T-helper 2 cell (primary cell): ENCODE measurements around the gene CES2.

ENCODE experiments used
- DNase-seq, 5 experiments: peaks; one replicate each; pipeline versions ENCODE4 v3.0.0 to v3.0.0-alpha.2; 2012 to 2022

CES2 gene

DNA sequence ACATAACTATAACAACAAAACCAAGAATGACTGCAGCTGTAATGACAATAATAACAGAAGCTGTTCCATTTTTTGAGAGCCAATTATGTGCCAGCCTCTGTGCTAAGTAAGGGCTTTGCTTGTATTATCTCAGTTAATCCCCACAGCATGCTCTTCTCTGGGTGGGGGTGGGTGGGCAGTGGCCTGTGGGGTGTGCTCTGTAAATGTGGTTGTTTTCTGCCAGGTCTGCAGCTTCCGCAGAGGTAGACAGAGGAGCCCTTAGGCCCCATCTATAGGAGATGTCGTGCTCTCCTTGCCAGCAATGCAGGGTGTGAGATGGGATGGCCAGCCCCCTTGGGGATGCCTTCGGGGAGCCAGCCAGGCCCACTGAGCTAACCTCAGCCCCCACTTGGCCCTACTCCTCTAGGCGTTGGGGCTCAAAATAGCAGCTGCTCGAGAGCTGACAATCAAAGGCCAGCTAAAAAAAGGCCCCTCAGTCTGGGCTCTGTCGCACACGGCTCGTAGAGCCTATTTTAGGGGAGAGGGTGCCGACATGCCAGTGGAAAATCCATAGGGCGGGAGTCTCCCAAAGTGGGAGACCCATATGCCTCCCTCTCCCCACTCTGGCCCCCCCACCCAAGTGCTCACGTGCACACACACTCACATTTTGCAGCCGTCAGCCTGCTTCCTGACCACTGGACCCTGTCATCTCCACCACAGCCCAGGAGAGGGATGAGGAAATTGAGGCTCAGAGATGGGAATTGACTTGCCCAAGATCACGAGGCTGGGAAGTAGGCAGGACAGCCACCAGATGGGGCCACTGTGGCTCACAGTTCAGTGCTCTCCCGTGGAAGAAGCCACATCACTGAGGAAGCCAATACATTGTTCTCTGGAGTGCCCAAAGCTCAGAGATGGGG is 32.4 kb upstream of the CES2 start:
- DNase-seq = no peak

DNA sequence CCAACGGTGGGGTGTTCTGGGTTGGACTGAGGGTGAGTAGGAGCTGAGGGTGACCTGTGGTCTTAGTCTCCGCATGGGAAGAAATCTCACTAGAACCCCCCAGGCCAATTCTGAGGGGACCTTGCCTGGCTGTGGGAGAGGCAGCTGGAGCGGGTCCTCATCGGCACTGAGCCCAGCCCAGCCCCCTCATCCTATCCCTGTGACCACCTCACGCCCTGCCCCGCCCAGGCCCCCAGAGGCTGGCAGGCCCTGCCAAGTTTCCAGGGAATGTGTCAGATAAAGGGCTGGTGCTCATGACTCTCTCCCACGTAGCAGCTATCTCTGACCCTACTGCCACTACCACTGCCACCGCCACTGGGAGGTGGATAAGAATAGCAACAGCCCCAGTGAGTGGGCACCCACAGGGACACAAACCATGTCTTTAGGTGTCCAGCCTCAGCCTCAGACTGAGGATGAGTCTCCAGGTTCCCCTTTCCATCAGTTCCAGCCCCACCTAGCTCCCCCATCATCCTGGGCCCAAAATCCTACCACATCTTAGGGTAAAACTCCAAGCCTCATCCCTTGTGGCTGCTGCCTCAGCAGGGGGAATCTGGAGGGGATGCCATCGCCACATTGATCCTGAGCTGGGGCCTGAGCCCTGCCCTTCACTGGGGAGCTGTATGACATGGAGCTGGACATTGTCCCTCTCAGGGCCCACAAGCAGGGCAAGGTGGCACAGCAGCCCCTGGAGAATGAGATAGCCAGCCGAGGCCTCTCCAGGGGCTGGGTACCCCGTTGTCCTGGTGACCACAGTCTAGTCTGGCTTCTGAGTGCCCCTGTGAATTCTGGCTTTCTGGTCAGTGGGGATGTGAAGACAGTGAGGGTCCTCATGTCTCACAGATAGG is 31.5 kb upstream of the CES2 start:
- no peak for DNase-seq

DNA sequence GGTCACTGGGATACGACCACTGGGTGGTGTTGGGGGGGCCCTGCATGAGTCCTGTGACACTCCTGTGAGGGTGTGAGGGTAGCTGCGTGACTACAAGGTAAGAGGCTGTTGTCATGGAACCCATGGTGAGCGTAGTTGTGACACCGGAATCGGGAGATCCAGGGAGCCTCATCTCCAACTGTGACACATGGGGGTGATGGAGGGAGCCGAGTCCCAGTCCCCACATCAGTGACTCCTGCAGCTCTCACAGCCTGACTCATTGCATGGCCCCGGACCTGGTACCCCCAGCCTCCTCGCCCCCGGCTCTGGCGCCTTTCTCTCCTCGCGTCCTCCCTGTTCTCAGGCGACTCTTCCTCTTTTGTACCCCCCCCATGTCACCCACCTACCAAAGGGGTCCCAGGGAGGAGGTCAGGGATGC is 30.9 kb upstream of the CES2 start:
- no peak for DNase-seq

DNA sequence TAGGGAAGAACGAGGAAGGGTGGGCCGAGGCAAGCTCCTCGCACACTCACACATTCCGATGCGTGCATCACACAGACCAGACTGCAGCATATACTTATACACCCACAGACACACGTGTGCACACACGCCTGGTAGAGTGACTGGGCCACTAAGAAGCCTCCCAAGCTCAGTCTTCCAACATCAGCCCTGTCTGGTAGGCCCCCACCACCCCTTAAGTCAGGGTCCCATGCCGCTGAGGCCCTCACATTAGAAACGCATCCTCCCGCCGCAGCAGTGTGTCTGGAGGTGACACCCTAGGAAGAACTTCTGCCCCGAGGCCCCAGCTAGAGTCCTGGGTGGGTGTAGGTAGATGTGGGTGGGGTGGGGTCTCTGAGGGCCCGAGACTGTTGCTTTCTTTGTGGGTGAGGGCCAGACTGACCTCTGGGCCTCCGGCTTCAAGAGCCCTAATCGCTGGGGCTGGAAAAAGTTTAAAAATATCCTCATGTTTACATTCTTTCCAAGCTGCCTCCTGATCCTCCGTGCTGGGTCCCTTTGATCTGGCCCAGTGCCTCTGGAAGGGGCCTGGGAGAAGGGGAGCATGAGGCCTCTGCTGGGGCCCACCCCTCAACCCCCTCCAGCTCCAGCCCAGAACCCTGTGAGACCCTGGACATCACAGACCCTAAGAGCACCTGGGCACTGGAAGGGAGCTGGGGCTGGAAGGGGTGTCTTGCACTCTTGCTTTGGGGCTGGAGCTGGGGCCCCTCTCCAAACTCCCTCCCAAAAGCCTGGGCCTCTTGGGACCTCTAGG is 30.3 kb upstream of the CES2 start:
- no peak for DNase-seq

DNA sequence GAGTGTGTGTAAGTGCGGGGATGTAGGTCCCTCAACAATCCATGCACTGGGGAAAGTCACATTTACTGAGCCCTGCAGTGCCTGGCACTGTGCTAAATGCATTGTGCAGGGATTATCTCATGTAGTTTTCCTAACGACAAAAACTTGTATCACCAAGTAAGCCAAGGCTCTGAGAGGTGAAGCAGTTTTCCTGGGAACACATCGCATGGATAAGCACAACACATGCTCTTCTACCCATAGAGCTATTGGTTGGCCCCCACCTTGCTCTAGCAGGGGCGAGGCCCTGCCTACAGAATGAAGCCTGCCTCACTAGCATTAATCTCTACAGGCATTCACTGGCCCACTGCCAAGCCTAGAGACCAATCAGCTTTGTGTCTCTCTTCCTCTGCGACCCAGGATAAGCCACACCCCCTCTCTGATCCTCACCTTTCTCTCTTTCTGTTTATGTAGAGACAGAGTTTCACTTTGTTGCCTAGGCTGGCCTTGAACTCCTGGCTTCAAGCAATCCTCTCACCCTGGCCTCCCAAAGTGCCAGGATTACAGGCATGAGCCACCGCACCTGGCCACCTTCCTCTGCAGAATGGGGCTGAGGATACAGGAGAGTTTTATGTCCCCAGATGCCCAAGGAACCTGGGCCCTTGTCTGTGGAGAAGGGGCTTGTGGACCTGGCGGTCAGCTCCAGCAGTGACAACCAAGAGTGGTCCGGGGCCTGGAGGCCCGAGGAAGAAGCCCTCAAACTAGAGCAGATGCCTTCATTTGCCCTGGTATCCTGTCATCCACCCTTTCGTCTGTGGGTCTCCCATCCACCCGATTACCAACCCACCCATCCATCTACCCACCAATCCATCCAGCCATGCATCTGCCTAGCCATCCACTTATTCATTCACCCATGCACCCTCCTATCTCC is 29.4 kb upstream of the CES2 start:
- peak in 2 of 5 experiments; percentile 16 to 78 for DNase-seq

DNA sequence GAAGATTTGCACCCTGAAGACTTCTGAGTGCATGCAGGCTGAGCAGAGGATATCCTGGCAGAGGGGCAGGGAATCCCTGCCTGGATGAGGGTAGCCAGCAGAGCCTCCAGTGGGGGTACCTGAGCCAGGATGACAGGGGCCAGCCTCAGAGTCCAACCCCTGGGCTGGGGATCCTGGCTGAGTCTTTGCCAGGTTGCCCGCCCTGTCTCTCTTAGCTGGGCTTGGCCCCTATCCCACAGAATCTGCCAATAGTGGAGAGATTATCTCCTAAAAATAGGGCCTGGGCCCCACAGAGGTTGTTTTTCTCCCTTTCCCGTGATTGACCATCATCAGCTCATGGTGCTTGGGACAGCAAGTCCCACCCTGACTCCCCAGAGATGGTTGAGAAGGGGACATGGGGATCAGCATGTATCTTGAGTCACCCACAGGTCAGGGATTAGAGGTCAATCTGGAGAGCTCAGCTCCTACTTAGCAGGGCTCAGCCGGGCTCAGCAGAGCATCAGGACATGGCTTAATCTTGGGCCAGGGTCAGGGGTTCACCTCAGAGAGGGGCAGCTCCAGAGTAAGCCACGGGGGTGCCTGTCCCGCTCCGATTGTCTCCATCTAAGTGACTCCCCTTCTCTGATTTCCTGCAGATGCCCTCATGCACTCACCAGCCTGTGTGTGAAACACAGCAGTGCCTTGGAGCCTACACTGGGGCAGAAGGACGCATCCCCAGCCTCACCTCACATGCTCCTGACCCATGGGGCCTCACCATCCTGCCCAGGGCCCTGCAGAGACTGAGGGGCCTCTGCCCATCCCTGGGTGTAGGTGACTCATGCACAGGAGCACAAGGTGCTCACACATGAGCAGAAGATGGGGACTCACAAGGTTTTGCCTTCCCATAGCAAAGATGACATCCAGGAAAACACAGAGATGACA is 28.1 kb upstream of the CES2 start:
- no peak for DNase-seq

DNA sequence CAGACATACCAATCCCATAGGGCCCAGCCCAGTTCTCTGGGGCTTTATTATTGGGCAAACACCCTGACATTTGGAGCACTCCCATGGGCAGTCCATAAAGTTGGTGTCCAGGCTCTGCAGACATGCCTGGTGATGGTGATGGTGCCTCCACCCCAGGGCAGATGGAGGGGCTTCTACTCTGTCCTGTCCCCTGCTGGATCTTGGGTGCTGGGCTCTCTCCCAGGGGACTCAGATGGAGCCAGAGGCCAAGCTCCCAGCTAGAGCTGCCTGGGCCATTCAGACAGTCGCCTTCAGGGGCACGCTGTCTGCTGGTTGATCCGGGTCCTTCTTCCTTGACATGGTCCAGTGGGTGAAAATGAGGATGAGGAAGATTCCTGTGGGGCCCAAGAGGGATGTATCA is 27.2 kb upstream of the CES2 start:
- DNase-seq = no peak

DNA sequence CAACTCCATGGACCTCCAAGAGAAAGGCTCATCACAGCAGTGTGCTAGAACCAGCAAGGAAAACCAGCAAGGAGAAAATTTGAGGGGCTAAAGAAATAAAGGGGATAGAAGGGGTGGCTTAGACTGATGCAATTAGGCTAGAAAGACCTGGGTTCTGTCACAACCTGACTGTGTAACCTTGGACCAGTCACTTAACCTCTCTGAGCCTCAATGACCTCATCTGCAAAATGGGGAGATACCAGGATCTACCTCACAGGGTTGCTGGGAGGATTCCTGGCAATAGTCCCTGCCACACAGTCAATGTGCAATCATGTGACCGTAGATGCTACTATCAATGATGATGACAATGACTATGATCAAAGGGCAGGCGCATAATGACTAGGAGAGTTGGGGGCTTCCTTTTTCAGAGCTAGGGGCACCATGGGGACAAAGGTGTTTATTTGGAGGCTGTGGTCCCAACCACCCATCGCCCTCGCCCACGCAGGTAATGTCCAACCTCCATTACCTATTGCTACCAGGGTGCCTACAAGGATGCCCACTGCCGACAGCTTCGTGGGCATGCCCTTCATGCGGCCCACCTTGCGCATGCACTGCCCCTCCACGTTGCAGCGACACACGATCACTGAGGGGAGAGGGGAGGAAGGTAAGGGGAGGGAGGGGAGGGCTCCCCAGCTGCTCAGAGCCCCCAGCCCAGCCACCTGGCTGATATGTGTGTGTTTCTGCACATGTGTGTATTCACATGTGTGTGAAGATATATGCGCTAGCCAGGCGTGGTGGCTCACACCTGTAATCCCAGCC is 26.4 kb upstream of the CES2 start:
- no peak for DNase-seq

DNA sequence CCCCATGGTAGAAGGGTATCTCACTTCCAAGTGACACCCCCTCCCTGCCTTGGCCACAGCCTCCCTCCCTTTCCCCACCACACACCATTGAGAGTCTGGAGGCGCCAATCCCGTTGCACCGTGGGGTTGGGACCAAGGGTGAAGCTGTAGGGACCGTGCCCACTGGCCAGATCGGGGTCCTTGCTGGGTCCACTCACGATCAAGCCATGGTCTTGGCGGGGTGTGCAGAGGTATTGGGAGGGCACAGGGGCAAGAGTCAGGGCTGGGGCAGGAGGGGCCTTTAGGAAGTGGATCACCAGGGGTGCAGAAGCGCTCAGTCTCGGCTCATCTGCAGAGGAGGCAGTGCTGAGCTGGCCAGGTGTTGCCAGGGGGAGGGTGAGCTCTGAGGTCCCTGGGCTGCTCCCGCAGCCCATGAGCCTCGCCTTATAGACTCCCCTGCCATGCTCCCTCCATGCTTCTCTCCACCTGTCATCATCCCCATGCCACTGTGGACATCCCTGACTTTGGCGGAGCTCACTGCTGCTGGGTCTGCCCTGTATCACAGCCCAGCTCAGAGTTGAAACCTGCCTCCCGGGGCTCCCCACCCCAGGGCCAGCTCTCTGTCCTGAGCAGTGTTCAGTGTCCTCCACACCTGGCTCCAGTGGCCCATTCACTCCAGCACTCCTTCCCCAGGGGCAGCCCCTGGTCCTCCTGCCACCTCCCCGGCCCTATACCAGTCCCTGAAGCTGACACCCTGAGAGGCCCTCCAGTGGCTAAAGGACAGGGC is 25.0 kb upstream of the CES2 start:
- DNase-seq = no peak

DNA sequence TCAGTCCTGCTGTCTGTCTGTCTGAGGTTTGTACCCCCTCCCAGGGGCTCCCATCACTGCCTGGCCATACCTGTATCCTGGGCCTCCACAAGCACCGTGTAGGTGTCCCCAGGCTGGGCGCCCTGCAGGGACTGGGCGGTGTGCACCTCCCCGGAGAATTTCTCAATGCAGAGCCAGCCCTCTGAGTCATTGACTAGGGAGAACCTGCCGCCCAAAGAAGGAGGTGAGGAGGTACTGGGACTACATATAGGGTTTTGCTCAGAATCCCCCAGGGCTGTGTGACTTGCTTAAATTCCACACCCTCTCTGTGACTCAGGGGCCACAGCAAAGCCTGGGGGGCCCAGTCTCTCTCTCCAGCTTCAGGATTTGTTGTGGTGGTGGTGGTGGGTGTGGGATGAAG is 24.2 kb upstream of the CES2 start:
- no peak for DNase-seq

DNA sequence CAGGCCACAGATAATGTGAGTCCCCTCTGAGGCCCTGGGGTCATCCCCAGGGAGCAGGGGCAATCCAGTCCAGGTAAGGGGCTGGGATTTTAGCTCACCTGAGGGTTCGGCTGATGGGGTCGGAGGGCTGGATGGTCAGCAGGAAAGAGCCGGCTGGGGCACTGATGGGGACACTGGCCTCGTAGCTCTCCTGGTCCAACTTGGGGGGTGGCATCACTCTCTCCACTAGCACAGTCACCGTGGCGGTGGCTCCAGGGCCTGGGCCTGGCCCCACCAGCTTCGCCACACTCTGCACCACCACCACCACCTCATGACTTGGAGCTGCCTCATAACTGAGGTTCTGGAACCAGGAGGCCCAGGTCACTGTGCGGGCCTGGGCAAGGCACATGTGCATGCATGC is 23.5 kb upstream of the CES2 start:
- DNase-seq = no peak

DNA sequence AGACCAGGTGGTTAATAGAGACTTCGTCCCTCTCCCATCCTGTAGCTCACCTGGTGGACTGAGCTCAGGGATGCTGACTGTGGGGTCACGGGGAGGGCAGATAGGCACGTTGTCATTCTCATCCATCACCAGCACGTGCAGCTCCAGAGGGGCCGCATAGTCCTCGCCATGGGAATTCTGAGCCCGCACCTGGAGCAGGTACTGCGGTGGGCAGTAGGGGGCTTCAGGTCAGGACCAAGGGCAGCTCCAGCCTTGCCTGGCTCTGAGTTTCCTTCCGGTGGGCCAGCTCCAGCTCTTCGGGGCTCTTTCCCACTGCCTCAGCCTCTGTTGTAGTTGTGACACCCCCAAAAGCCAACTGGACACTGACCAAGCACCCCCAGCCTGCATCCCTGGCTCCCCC is 22.2 kb upstream of the CES2 start:
- DNase-seq = no peak

DNA sequence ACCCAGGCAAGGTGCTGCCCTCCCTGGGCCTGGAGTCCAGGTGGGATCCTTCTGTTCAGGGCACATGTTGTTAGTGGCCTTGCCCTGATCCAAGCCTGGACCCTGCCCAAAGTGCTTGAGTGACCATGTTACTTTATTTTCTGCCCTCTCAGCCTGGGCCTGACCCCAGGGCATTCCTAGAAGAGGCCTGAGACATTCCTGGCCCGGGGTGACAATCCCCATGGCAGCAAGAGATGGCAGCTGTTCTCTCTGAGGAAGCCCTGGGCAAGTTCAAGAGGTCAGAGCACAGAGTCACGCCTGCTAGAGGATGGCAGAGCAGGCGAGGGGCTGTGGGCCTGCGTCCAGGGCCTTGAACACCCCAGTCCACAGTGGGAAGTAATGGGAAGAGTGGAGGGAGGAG is 21.6 kb upstream of the CES2 start:
- DNase-seq = no peak

DNA sequence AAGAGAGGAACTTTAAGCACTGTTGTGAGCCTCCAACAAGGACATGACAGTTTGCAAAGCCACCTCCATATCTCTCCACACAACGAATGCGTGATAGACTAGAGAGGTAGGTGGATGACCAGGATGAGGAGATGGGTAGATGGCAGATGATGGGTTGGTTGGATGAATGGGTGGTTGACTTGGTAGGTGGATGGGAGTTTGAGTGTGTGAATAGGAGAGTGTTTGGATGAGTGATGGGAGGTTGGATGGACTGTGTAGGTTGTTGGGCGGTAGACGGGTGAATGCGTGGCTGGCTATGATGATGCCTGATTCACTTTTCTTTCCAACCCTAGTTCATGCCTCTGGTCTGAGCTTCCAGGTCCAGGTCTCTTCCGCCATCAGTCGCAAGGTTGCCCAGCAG is 20.8 kb upstream of the CES2 start:
- DNase-seq = no peak

DNA sequence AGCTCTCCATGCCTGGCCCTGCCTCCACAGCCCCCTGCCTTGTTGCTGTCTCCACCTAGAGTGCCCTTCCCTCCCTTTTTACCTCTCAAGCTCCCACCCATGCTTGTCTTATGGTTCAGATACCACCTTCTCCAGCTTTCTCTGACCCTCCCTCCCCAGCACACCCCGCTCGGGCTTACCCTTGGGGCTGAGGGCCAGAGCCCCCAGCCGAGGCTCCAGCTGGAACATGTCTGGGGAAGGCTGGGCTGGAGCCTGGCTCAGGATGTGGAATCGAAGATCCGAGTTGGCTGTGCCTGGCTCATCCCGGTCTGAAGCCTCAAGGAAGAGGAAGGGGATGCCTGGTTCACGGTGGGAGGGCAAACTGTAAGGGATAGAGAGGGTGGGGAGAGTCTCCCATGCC is 20.3 kb upstream of the CES2 start:
- no peak for DNase-seq

DNA sequence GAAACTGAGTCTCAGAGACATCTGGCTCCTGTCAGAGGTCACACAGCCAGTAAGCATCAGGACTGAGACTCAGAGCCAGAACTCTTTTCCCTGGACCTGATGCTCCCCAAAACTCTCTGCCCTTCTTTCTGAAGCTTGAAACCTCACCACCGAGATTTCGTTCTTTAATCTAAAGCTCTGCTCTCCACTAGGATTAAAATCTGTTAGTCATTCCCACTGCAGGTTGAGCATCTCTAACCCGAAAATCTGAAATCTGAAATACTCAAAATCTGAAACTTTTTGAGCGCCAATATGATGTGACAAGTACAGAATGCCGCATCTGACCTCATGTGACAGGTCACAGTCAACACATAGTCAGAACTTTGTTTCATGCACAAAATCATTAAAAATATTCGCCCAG is 18.8 kb upstream of the CES2 start:
- no peak for DNase-seq

DNA sequence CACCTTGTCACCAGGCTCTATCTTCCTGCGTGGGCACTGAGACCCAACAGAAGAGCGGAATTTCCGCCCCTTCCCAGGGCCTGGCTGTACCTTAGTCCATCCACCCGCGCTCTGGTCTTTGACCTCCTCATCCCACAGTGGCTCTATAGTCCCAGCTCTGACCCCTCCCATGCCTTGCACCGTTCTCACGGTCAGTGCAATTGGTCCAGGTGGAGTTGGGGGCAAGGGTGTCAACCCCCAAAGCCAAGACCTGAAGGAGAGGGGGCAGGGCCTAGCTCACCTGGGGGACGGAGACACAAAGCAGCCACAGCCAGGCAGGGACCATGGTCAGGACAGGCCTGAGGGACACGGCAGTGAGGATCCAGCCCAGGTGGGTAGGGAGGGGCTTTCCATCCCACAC is 17.6 kb upstream of the CES2 start:
- DNase-seq = no peak

DNA sequence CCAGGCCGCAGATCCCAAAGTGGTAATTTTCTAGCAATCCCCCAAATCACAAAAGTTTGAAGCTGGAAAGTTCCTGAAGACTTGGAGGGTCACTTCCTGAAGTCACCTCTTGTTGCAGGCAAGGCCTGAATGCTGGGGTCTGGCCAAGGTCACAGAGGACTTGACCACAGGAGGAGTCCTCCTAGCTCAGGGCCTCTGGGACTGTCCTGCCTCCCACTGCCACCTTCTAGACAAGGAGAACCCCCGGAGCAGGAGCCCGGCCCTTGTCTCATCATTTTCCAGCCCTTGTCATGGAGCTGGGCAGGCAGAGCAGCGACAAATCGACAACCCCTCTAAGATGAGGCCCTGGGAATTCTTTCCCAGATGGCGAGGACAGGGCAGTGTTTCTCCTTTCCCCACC is 17.0 kb upstream of the CES2 start:
- no peak for DNase-seq
